ENCODE measurements around the gene FOXL2. TPM values are rescaled to one million over a fixed set of nuclear protein-coding genes. Genes with fewer than 3 reads are reported as not detected.
"Not testable (repeated sequence)": the region's sequence is repeated elsewhere in the genome, so short reads cannot be mapped to it uniquely, and the experiment has no call there.

Gene FOXL2
- total and polyA plus RNA-seq, 7 donors = not detected

DNA sequence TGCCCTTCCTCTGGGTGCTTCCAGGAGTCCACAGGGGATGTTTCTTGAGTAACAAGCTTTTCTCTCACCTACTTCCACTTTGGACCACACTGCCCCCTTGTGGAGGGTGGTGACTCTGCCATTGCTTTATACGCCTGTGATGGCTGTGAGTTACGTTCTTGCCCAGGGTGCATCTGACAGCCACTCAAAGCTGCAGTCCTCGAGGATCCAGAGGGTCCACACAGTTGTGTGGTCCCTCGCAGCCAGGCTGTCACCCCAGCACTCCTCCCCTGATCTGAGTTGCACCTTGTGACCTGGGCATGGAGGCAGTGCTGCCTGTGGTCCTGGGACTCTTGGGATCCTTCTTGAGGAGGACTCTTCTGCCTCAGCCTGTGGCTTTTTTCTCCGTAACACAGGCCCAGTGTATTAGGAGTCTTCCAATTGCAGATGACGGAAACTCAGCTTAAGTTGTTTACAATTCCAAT, 23.4 kb downstream of the FOXL2 start:
- intact Hi-C loops (cut with DNase I) = no loop called here
- TF ChIP-seq POLR2AphosphoS5 (IDR thresholded peaks at IDR 0.05) (no peak), EP300 (IDR thresholded peaks at IDR 0.05) (no peak), POLR2A (IDR thresholded peaks at IDR 0.05) (no peak)
- TF ChIP-seq, protein P1, sequence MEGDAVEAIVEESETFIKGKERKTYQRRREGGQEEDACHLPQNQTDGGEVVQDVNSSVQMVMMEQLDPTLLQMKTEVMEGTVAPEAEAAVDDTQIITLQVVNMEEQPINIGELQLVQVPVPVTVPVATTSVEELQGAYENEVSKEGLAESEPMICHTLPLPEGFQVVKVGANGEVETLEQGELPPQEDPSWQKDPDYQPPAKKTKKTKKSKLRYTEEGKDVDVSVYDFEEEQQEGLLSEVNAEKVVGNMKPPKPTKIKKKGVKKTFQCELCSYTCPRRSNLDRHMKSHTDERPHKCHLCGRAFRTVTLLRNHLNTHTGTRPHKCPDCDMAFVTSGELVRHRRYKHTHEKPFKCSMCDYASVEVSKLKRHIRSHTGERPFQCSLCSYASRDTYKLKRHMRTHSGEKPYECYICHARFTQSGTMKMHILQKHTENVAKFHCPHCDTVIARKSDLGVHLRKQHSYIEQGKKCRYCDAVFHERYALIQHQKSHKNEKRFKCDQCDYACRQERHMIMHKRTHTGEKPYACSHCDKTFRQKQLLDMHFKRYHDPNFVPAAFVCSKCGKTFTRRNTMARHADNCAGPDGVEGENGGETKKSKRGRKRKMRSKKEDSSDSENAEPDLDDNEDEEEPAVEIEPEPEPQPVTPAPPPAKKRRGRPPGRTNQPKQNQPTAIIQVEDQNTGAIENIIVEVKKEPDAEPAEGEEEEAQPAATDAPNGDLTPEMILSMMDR (IDR thresholded peaks at IDR 0.05) = peak; percentile 50 to 80 (median 56)
- Histone ChIP-seq H3K4me1 (peaks cover 0 to 4% (median 0%) of the 10 kb centered on the region in 4 donors), H3K9me3 (no peaks in the 10 kb centered on the region), H3K27me3 (no peaks in the 10 kb centered on the region), H3K4me3 (no peak overlapping the region), H3K36me3 (no peaks in the 10 kb centered on the region), H3K27ac (no peak overlapping the region)
- WGBS, 2 donors = 13 to 26% methylated on average over 6 of the region's 6 CpGs
- peak; percentile 83 for DNase-seq

DNA sequence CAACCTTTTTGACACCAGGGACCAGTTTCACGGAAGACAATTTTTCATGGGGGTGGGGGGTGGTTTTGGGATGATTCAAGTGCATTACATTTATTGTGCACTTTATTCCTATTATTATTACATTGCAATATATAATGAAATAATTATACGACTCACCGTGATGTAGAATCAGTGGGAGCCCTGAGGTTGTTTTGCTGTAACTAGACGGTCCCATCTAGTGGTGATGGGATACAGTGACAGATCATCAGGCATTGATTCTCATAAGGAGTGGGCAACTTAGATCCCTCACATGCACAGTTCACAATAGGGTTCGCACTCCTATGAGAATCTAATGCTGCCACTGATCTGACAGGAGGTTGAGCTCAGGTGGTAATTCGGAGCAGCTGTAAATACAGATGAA, 24.5 kb downstream of the FOXL2 start:
- 91 to 94% methylated on average over 6 of the region's 6 CpGs for WGBS, 2 donors
- H3K27me3 ChIP-seq; H3K36me3 ChIP-seq; H3K9me3 ChIP-seq; intact Hi-C loops (cut with DNase I); H3K4me3 ChIP-seq; H3K27ac ChIP-seq; DNase-seq; H3K4me1 ChIP-seq: not testable (repeated sequence)

DNA sequence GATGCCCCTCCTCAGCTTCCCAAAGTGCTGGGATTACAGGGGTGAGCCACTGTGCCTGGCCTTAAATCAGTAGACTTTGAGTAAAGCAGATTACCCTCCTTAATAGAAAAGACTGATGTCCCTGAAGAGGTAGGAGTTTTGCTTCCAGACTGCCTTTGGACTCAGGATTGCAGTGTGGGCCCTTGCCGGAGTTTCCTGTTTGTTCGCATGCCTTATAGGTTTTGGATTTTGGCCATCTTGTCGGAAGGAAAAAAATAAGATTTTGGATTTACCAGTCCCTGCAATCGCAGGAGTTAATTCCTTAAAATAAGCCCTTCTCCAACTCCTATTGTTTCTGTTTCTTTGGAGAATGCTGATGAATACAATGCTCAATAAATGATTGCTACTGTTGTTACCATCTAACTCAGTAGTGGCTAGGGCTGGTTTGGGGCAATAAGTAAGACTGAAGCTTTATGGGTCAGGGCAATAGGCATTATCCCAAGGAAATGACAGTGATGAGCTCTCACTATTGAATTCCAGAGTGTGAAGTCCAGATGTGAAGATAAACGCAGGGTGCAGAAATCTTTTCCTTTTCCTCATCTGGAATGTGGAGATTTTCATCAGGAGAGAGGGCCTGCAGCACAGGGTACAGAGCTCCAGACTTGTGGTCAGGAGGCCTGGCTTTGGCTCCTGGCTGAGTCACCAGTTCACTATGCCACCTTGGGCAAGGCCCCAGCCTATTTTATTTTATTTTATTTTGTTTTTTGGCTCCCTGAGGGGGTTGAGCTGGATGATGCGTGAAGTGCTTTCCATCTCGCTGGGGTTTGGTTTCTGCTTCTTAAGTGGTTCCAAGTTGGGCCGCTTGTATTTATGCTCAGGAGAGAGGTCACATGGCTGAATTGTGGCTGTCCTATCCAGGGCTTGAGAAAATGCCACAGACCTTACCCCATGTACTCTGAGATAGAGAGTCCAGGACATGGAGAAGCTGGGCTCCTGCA, 25.3 kb downstream of the FOXL2 start:
- 82 to 84% methylated on average over 8 of the region's 8 CpGs for WGBS, 2 donors
- DNase-seq = no peak
- no peaks in the 10 kb centered on the region for H3K9me3 ChIP-seq
- no peak overlapping the region for H3K4me3 ChIP-seq
- peaks cover 0 to 4% (median 0%) of the 10 kb centered on the region in 4 donors for H3K4me1 ChIP-seq
- no peaks in the 10 kb centered on the region for H3K36me3 ChIP-seq
- H3K27ac ChIP-seq = no peak overlapping the region
- intact Hi-C loops (cut with DNase I) = no loop called here
- no peak for TF ChIP-seq POLR2A (IDR thresholded peaks at IDR 0.05)
- TF ChIP-seq EP300 (IDR thresholded peaks at IDR 0.05) = no peak
- TF ChIP-seq, protein P1 (IDR thresholded peaks at IDR 0.05) = no peak
- no peak for TF ChIP-seq POLR2AphosphoS5 (IDR thresholded peaks at IDR 0.05)
- no peaks in the 10 kb centered on the region for H3K27me3 ChIP-seq

DNA sequence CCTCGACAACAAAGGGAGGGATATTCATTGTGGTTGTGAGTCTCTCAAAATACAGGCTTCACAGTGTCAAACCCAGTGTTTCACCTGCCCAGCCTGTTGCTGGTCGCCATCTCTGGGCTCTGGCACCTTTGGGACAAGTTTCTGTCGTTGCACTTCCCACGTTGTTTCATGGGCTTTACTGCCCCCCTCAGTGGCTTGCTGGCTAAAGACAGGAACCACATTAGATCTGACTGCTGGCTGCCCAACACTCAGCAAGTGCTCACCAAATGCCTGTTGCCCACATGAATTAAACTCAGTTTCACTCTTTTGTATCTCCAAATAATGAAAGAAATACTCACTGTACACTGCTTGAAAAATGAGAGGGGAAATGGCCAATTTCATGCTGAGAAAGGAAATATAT, 27.6 kb downstream of the FOXL2 start:
- no peaks in the 10 kb centered on the region for H3K27me3 ChIP-seq
- H3K9me3 ChIP-seq = no peaks in the 10 kb centered on the region
- no peak overlapping the region for H3K4me3 ChIP-seq
- H3K36me3 ChIP-seq = no peaks in the 10 kb centered on the region
- intact Hi-C loops (cut with DNase I) = no loop called here
- WGBS, 2 donors = 76 to 79% methylated on average over 4 of the region's 4 CpGs
- DNase-seq = no peak
- TF ChIP-seq POLR2AphosphoS5 (IDR thresholded peaks at IDR 0.05) = no peak
- TF ChIP-seq EP300 (IDR thresholded peaks at IDR 0.05) = no peak
- TF ChIP-seq, protein P1 (IDR thresholded peaks at IDR 0.05) = no peak
- no peak overlapping the region for H3K27ac ChIP-seq
- peaks cover 0 to 17% (median 12%) of the 10 kb centered on the region in 4 donors for H3K4me1 ChIP-seq

DNA sequence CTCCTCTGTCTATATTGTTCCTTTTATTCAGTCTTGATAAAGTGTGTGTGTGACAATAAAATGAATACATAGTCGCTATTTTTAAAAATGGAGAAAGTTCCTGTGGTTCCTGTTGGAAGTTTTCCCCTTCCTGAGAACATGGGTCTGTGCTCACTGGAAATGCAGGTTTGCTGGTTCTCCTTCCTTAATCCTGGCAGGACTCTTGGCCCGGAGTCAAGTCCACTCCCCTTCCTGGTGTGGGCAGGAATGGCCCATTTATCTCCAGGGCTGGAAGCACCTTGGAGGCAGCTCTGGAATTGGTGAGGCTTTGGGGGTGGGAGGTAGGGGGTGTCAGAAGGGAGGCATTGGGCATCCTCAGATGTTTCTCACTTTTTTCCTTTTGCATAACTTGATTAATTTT, 30.1 kb downstream of the FOXL2 start:
- Histone ChIP-seq H3K36me3 (no peaks in the 10 kb centered on the region), H3K4me1 (peaks cover 0 to 15% (median 11%) of the 10 kb centered on the region in 4 donors), H3K27me3 (no peaks in the 10 kb centered on the region), H3K9me3 (no peaks in the 10 kb centered on the region), H3K4me3 (no peak overlapping the region), H3K27ac (no peak overlapping the region)
- WGBS, 2 donors = 14 to 55% methylated on average over 2 of the region's 2 CpGs
- no peak for DNase-seq
- no peak for TF ChIP-seq POLR2A (IDR thresholded peaks at IDR 0.05)
- no peak for TF ChIP-seq EP300 (IDR thresholded peaks at IDR 0.05)
- TF ChIP-seq POLR2AphosphoS5 (IDR thresholded peaks at IDR 0.05) = no peak
- TF ChIP-seq, protein P1 (IDR thresholded peaks at IDR 0.05) = no peak
- intact Hi-C loops (cut with DNase I) = no loop called here
